ENCODE results near the gene PLK3. TPM values are rescaled to one million over a fixed set of nuclear protein-coding genes. Genes with fewer than 3 reads are reported as not detected.

PLK3 gene
- total and polyA plus RNA-seq, 8 donors: 0.58 to 30.4 (median 17.4) TPM

- Histone ChIP-seq H3K4me1 (peaks cover 25 to 57% (median 42%) of the 10 kb centered on the region in 4 donors), H3K27ac (no peak overlapping the region), H3K27me3 (no peaks in the 10 kb centered on the region), H3K4me3 (no peak overlapping the region), H3K9me3 (no peaks in the 10 kb centered on the region), H3K36me3 (no peaks in the 10 kb centered on the region)
- WGBS, 5 donors: 73 to 86% (median 77%) methylated on average over 2 of the region's 2 CpGs
- intact Hi-C loops (cut with DNase I; ENCODE audit: low total_unique reads): no loop called here
- no peak for DNase-seq
- TF ChIP-seq, protein P1, sequence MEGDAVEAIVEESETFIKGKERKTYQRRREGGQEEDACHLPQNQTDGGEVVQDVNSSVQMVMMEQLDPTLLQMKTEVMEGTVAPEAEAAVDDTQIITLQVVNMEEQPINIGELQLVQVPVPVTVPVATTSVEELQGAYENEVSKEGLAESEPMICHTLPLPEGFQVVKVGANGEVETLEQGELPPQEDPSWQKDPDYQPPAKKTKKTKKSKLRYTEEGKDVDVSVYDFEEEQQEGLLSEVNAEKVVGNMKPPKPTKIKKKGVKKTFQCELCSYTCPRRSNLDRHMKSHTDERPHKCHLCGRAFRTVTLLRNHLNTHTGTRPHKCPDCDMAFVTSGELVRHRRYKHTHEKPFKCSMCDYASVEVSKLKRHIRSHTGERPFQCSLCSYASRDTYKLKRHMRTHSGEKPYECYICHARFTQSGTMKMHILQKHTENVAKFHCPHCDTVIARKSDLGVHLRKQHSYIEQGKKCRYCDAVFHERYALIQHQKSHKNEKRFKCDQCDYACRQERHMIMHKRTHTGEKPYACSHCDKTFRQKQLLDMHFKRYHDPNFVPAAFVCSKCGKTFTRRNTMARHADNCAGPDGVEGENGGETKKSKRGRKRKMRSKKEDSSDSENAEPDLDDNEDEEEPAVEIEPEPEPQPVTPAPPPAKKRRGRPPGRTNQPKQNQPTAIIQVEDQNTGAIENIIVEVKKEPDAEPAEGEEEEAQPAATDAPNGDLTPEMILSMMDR (IDR thresholded peaks at IDR 0.05): no peak
- TF ChIP-seq EP300 (IDR thresholded peaks at IDR 0.05) (no peak), POLR2A (IDR thresholded peaks at IDR 0.05) (no peak), POLR2AphosphoS5 (IDR thresholded peaks at IDR 0.05) (no peak)
These were observed 17.1 kb downstream of the PLK3 start for GRCh38 chr1:44817307-44817706.

GRCh38 chr1:44817771-44818495 lies 17.8 kb downstream of the PLK3 start:
- H3K36me3 ChIP-seq: no peaks in the 10 kb centered on the region
- intact Hi-C loops (cut with DNase I; ENCODE audit: low total_unique reads): no loop called here
- TF ChIP-seq POLR2AphosphoS5 (IDR thresholded peaks at IDR 0.05): no peak
- TF ChIP-seq, protein P1 (IDR thresholded peaks at IDR 0.05): no peak
- no peak for TF ChIP-seq EP300 (IDR thresholded peaks at IDR 0.05)
- no peak for TF ChIP-seq POLR2A (IDR thresholded peaks at IDR 0.05)
- no peaks in the 10 kb centered on the region for H3K9me3 ChIP-seq
- no peak overlapping the region for H3K4me3 ChIP-seq
- H3K27ac ChIP-seq: peak overlapping the region in 1 of 5 donors; percentile 96
- H3K27me3 ChIP-seq: no peaks in the 10 kb centered on the region
- 93 to 96% (median 95%) methylated on average over 11 of the region's 11 CpGs for WGBS, 5 donors
- H3K4me1 ChIP-seq: peaks cover 21 to 50% (median 36%) of the 10 kb centered on the region in 4 donors
- no peak for DNase-seq

DNA sequence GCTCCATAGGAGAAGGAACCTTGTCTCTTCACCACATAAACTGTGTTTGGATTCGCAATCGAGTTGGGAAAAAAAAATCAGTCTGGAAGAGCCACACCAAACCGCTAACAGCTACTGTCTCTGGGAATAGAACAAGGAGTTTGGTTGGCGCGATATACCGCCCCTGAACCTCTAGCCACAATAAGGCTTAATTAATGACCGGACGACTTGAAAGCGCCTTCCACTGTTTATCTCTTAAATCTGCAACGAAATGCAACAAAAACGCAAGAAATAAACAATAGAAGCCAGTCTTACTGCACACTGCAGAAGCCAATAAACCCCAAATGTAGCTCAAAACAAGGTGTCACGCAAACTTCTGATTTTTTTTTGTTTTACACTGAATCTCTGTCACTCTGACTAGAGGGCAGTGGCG lies 19.0 kb downstream of the PLK3 start:
- intact Hi-C loops (cut with DNase I; ENCODE audit: low total_unique reads): no loop called here
- DNase-seq: peak in 1 of 2 donors; percentile 55
- WGBS, 5 donors: 0 to 4% (median 0%) methylated on average over 13 of the region's 13 CpGs

DNA sequence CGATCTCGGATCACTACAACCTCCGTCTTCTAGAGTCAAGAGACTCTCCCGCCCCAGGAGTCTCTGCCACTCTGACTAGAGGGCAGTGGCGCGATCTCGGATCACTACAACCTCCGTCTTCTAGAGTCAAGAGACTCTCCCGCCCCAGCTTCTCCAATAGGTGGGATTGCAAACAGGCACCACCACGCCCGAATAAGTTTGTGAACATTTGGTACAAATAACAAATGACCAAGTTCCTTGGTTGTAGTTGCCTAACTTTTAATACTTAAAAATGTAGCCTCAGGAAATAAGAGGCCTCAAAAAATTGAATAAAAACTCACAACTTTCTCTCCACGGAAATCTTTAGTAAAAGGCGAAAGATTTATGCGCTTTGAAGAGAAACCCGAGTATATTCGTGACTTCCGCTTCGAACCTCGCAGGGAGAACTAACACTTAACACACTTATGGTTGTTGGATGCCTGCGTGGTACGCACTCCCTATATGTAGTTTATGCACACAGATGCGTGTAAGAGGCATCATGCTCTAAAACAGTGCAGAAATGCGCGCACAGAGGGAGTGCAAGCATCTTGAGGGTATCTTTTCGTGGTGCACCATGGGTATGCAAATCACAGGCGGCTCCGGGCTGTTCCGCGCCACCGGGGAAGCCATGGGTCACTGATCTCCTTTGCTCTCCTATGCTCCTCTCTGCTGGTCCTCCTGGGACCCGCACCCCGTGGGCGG lies 19.6 kb downstream of the PLK3 start:
- intact Hi-C loops (cut with DNase I; ENCODE audit: low total_unique reads): no loop called here
- peak overlapping the region; percentile 89 to 96 (median 91) for H3K27ac ChIP-seq
- TF ChIP-seq EP300 (IDR thresholded peaks at IDR 0.05) (no peak), POLR2AphosphoS5 (IDR thresholded peaks at IDR 0.05) (peak; percentile 12 to 99 (median 97)), POLR2A (IDR thresholded peaks at IDR 0.05) (peak in 2 of 4 donors; percentile 81 to 96)
- no peaks in the 10 kb centered on the region for H3K36me3 ChIP-seq
- H3K27me3 ChIP-seq: no peaks in the 10 kb centered on the region
- peak; percentile 79 to 92 for DNase-seq
- 0 to 7% (median 1%) methylated on average over 33 of the region's 33 CpGs for WGBS, 5 donors
- peak overlapping the region; percentile 46 to 58 (median 51) for H3K4me3 ChIP-seq
- H3K4me1 ChIP-seq: peaks cover 15 to 35% (median 24%) of the 10 kb centered on the region in 4 donors
- no peaks in the 10 kb centered on the region for H3K9me3 ChIP-seq

More for the DNA sequence above, 19.0 kb downstream of the PLK3 start:
- peak overlapping the region; percentile 89 to 96 (median 91) for H3K27ac ChIP-seq
- H3K27me3 ChIP-seq: no peaks in the 10 kb centered on the region
- TF ChIP-seq POLR2AphosphoS5 (IDR thresholded peaks at IDR 0.05) (no peak), EP300 (IDR thresholded peaks at IDR 0.05) (no peak), POLR2A (IDR thresholded peaks at IDR 0.05) (no peak)
- TF ChIP-seq, protein P1 (IDR thresholded peaks at IDR 0.05): no peak
- no peaks in the 10 kb centered on the region for H3K9me3 ChIP-seq
- H3K4me1 ChIP-seq: peaks cover 15 to 40% (median 29%) of the 10 kb centered on the region in 4 donors
- H3K36me3 ChIP-seq: no peaks in the 10 kb centered on the region
- peak overlapping the region; percentile 46 to 58 (median 51) for H3K4me3 ChIP-seq
